ENCODE results near the gene MLXIP.

DNA sequence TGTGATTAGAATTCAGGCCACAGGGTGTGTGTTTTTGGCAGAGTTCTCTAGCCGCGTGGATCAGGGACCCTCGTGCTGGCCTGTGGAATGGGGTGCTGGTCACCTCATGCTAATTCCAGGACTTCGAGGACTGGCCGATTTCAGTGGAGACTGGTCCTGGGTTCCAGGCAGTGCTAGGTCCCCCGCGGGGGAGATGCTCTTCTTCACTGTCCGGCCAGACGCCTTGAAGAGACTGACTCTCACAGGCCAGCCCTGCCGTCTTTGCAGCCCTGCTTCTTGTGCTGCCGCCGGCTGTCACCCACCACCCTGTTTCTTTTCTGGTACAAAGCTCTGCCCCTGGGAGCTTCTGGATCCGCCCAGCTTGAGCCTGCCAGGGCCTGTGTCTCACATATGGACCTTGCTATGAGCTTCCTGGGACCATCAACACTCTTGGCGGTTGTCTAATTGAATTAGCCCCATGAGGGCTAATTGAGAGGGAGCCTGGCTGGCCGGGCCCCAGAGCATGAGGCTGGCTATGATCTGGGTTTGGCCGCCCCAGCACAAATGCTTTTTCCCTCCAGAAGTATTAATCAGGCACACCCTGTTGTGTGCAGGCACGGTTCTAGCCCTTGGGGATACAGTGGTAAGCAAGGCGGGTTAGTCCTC, 8.2 kb downstream of the MLXIP start:
- TF ChIP-seq, protein P1, sequence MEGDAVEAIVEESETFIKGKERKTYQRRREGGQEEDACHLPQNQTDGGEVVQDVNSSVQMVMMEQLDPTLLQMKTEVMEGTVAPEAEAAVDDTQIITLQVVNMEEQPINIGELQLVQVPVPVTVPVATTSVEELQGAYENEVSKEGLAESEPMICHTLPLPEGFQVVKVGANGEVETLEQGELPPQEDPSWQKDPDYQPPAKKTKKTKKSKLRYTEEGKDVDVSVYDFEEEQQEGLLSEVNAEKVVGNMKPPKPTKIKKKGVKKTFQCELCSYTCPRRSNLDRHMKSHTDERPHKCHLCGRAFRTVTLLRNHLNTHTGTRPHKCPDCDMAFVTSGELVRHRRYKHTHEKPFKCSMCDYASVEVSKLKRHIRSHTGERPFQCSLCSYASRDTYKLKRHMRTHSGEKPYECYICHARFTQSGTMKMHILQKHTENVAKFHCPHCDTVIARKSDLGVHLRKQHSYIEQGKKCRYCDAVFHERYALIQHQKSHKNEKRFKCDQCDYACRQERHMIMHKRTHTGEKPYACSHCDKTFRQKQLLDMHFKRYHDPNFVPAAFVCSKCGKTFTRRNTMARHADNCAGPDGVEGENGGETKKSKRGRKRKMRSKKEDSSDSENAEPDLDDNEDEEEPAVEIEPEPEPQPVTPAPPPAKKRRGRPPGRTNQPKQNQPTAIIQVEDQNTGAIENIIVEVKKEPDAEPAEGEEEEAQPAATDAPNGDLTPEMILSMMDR (IDR thresholded peaks at IDR 0.05), result no peak
- TF ChIP-seq POLR2A (IDR thresholded peaks at IDR 0.05), result no peak
